ENCODE data around the gene SLC7A14. TPM values are rescaled to one million over a fixed set of nuclear protein-coding genes. Genes with fewer than 3 reads are reported as not detected.

SLC7A14 gene
- total RNA-seq, 1 experiment from 2014 or later = not detected

DNA sequence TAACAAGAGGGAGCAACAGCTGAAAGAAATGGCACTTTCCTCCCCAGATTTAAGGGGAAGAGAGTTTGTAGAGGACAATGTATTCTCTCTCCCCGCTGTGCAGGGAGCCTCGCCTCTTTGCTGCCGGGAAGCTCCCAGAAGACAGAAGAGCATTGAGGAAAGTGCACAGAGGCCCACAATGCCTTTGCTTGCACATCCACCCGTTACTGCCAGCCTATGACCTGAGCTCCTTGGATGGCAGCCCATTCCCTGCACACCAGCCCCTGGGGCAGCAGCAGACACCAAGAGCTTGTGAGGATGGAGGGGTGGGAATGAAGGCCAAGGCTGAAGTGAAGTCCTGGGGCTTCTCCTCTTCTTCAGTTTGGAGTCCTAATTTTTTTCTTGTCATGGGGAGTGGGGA is 100.2 kb downstream of the SLC7A14 start:
- Histone ChIP-seq H3K9me3 (ENCODE audit: control insufficient read depth in 1 of 2, insufficient read depth in 1 of 2, low read depth in 1 of 2, low read length in 2 of 2) (no peaks in the 10 kb centered on the region), H3K79me2 (ENCODE audit: insufficient read depth, low read length) (no peaks in the 10 kb centered on the region), H4K20me1 (ENCODE audit: insufficient read depth) (no peaks in the 10 kb centered on the region), H3K9ac (ENCODE audit: low read length) (no peak overlapping the region), H3K4me1 (ENCODE audit: control insufficient read depth in 1 of 2, insufficient read depth in 2 of 2, low read length in 2 of 2) (no peaks in the 10 kb centered on the region), H3K9me2 (ENCODE audit: insufficient read depth) (no peaks in the 10 kb centered on the region), H2AFZ (ENCODE audit: low read depth, low read length, poor library complexity, severe bottlenecking) (no peak overlapping the region), H3K27ac (ENCODE audit: low read depth, low read length) (no peak overlapping the region), H3K4me3 (replicated peaks in 1 of 2; ENCODE audit: low read depth in 1 of 2, low read length in 2 of 2) (no peak overlapping the region), H3K27me3 (ENCODE audit: insufficient read depth, low read length) (no peaks in the 10 kb centered on the region), H3K36me3 (ENCODE audit: control insufficient read depth in 1 of 2, insufficient read depth in 2 of 2, low read length in 2 of 2) (no peaks in the 10 kb centered on the region), H3K4me2 (ENCODE audit: low read length) (no peak overlapping the region)
- ATAC-seq (no peak), DNase-seq (ENCODE audit: low read depth, low spot score) (no peak)
- intact Hi-C loops (cut with micrococcal nuclease) = no loop called here
- TF ChIP-seq, protein P1, sequence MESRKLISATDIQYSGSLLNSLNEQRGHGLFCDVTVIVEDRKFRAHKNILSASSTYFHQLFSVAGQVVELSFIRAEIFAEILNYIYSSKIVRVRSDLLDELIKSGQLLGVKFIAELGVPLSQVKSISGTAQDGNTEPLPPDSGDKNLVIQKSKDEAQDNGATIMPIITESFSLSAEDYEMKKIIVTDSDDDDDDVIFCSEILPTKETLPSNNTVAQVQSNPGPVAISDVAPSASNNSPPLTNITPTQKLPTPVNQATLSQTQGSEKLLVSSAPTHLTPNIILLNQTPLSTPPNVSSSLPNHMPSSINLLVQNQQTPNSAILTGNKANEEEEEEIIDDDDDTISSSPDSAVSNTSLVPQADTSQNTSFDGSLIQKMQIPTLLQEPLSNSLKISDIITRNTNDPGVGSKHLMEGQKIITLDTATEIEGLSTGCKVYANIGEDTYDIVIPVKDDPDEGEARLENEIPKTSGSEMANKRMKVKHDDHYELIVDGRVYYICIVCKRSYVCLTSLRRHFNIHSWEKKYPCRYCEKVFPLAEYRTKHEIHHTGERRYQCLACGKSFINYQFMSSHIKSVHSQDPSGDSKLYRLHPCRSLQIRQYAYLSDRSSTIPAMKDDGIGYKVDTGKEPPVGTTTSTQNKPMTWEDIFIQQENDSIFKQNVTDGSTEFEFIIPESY (IDR thresholded peaks at IDR 0.05; ENCODE audit: extremely low read depth, insufficient replicate concordance, low read length) = no peak
- no peak for TF ChIP-seq POLR2A (IDR thresholded peaks at IDR 0.05; ENCODE audit: borderline replicate concordance, extremely low read depth, insufficient read depth, insufficient read length)
- TF ChIP-seq SIN3A (IDR thresholded peaks at IDR 0.05; ENCODE audit: low read depth) = no peak
- TF ChIP-seq TCF7L2 (IDR thresholded peaks at IDR 0.05; ENCODE audit: borderline replicate concordance, extremely low read depth, insufficient read depth, insufficient read length) = no peak
- TF ChIP-seq SP1 (IDR thresholded peaks at IDR 0.05; ENCODE audit: low read depth) = no peak
- TF ChIP-seq, protein P2, sequence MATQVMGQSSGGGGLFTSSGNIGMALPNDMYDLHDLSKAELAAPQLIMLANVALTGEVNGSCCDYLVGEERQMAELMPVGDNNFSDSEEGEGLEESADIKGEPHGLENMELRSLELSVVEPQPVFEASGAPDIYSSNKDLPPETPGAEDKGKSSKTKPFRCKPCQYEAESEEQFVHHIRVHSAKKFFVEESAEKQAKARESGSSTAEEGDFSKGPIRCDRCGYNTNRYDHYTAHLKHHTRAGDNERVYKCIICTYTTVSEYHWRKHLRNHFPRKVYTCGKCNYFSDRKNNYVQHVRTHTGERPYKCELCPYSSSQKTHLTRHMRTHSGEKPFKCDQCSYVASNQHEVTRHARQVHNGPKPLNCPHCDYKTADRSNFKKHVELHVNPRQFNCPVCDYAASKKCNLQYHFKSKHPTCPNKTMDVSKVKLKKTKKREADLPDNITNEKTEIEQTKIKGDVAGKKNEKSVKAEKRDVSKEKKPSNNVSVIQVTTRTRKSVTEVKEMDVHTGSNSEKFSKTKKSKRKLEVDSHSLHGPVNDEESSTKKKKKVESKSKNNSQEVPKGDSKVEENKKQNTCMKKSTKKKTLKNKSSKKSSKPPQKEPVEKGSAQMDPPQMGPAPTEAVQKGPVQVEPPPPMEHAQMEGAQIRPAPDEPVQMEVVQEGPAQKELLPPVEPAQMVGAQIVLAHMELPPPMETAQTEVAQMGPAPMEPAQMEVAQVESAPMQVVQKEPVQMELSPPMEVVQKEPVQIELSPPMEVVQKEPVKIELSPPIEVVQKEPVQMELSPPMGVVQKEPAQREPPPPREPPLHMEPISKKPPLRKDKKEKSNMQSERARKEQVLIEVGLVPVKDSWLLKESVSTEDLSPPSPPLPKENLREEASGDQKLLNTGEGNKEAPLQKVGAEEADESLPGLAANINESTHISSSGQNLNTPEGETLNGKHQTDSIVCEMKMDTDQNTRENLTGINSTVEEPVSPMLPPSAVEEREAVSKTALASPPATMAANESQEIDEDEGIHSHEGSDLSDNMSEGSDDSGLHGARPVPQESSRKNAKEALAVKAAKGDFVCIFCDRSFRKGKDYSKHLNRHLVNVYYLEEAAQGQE (IDR thresholded peaks at IDR 0.05; ENCODE audit: low read depth) = no peak
- TF ChIP-seq EZH2phosphoT487 (IDR thresholded peaks at IDR 0.05; ENCODE audit: borderline replicate concordance) = no peak
- no peak for TF ChIP-seq EGR1 (IDR thresholded peaks at IDR 0.05; ENCODE audit: low read depth)
- no peak for TF ChIP-seq MAX (IDR thresholded peaks at IDR 0.05)
- no peak for TF ChIP-seq POLR2AphosphoS5 (IDR thresholded peaks at IDR 0.05; ENCODE audit: low read depth, low read length)
- no peak for TF ChIP-seq SRF (IDR thresholded peaks at IDR 0.05; ENCODE audit: low read depth)
- no peak for TF ChIP-seq ELF1 (IDR thresholded peaks at IDR 0.05; ENCODE audit: borderline replicate concordance, low read depth)
- no peak for TF ChIP-seq ZNF274 (IDR thresholded peaks at IDR 0.05; ENCODE audit: low read depth, low read length)
- no peak for TF ChIP-seq YY1 (IDR thresholded peaks at IDR 0.05; ENCODE audit: extremely low read depth, insufficient replicate concordance, low read depth, low read length)
- TF ChIP-seq RAD21 (IDR thresholded peaks at IDR 0.05; ENCODE audit: low read depth) = no peak
- TF ChIP-seq CBX3 (IDR thresholded peaks at IDR 0.05; ENCODE audit: low read depth) = no peak
- no TSS peak for BruUV-seq (replicated peaks)
- ChIA-PET CTCF (no interaction called here), RAD21 (ENCODE audit: low non-redundant PET in 1 of 2, low total read pairs in 2 of 2, uncharacterized antibody in 2 of 2, unreplicated experiment in 2 of 2) (no interaction called here), POLR2A (no interaction called here)
